GM19395 (cell line): ENCODE measurements around the gene CHRNA5.
A peak's percentile ranks its signal among the peaks of the same experiment; 100 is the strongest.
"Not testable (repeated sequence)": the region's sequence is repeated elsewhere in the genome, so short reads cannot be mapped to it uniquely, and the experiment has no call there.

Source experiments
- ATAC-seq: cut with Tn5 transposase; IDR thresholded peaks from one replicate; pipeline ENCODE4 v1.9.1; 2021; ENCODE audit warnings: mild to moderate bottlenecking, moderate library complexity; ENCODE audit not compliant: unreplicated experiment

The CHRNA5 gene

GRCh38 chr15:78565097-78565950 lies at the start of gene CHRNA5:
Gene CHRNA5 (plus strand): TSS chr15:78565520. CDS start chr15:78565720, 200 bp downstream.
- ATAC-seq = peak; percentile 85

DNA sequence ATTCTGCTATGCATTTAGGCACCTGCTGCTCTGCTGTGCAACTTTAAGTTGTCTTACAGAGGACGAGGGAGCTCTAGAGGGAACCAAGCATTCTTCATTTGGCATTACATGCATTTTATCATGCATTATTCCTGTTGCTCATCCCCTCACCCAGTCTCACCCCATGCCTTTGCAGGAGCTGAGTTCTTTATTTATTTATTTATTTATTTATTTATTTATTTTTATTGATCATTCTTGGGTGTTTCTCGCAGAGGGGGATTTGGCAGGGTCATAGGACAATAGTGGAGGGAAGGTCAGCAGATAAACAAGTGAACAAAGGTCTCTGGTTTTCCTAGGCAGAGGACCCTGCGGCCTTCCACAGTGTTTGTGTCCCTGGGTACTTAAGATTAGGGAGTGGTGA lies 45.3 kb upstream of the CHRNA5 start:
- ATAC-seq = not testable (repeated sequence)

- ATAC-seq = no peak
These were observed 41.1 kb upstream of the CHRNA5 start for GRCh38 chr15:78524230-78524629.

DNA sequence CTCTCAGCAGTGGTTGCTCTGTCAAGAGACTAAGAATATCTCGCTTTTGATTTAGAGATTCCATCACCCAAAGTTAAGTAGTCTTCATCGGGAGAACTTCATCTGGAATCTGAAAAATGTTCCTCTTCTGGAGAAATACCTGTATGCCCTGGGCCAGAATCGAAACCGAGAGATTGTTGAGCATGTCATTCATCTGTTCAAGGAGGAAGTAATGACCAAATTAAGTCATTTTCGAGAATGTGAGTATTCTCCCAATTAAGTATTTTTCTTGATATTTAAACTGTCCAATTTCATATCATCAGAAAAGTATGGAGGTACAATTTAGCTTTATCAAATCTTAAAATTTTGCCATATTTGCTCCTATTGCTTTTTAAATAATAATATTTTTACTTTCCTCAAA lies 38.0 kb upstream of the CHRNA5 start:
- ATAC-seq = no peak

DNA sequence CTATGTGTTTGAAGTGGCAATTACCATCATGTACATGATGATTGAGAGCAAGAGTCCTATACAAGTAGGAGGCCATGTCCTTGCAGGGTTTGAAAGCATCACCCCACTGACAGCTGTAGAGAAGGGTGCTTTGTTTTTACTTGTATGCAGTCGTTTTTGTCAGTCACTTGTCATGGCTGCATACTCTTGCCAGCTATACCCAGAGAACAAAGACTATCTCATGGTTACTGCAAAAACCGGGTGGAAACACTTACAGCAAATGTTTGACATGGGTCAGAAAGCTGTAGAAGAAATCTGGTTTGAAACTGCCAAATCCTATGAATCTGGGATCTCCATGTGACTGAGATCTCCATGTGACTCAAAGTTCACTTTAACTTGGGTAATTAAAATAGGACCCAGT lies 32.0 kb upstream of the CHRNA5 start:
- ATAC-seq = no peak

DNA sequence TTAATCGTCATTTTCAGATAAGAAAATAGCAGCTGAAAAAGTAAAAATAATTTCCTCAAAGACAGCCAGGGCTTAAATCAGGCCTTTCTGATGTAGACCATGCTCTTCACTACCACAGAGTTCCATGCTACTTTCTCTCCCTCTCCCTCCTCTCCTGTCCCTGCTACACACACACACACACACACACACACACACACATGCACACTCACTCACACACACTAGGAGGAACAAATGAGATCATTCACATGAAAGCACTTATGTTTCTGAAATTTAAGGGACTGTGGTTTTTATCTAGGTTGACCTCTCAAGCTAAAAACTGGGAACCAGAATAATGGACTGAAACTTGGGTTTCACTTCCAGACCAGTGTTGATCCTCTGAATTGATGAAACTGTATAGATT lies 29.2 kb upstream of the CHRNA5 start:
- no peak for ATAC-seq

GRCh38 chr15:78537266-78537905 lies 27.9 kb upstream of the CHRNA5 start:
- ATAC-seq = no peak

DNA sequence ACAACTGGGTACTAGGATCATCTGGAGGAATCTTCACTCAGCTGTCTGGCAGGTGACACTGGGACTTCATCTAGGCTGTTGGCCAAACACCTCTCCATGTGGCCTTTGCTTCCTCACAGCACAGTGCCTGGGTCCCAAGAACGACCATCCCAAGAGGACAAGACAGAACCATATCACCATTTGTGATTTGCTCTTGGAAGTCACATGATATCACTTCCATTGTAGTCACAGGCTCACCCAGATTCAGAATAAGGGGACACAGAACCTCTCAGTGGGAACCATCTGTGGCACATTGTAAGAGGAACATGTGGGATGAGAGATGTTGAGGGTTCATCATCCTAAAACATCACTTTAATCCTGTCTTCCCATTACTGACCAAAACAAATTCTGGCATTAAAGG lies 27.0 kb upstream of the CHRNA5 start:
- ATAC-seq = no peak

- ATAC-seq = not testable (repeated sequence)
These were observed 25.7 kb upstream of the CHRNA5 start for GRCh38 chr15:78539464-78540140.

- peak; percentile 76 for ATAC-seq
These were observed 25.0 kb upstream of the CHRNA5 start, which contains the start of gene PSMA4 for GRCh38 chr15:78540141-78540870. Gene PSMA4 (plus strand): TSS chr15:78540444. CDS start chr15:78541928, 1,484 bp downstream.

DNA sequence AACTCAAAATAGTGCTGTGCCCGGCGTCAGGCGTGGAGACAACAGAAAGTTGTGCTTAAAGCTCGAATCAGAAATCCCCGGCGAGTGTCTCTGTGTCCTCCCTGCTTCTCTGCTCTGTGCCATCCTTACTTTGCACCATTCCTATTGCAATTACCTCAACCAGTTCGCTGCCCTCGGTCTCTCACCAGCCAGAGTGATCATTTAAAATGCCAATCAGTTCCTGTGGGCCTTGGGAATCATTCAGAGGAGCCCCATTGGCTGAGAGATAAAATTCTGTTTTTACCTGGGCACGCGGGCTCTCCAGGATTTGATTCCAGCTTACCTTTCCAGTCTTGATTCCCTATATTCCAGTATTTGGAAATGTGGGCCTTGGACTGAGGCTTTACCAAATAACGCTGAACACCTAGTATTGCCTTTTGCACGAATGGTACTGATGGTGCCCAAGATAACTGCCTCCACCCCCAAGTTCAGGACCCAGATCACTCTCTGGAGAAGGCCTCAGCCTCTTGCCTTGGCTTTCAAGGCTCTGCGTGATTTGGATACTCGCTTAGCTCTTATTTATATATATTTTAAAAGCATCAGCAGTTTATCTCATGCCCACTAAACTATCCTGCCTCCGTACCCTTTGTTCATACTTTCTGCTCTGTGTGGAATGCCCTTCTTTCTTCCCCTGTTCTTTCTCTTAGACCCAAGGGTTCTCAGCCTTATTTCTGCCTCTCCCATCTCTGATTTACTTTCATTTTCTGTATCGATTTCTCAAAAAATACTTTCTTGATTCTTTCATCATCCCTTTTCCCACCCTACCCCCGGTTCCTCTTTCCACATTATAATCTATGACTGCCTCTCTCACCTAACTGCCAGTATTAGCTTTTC lies 24.2 kb upstream of the CHRNA5 start:
- ATAC-seq = no peak

GRCh38 chr15:78541744-78542034 lies 23.6 kb upstream of the CHRNA5 start:
- no peak for ATAC-seq

DNA sequence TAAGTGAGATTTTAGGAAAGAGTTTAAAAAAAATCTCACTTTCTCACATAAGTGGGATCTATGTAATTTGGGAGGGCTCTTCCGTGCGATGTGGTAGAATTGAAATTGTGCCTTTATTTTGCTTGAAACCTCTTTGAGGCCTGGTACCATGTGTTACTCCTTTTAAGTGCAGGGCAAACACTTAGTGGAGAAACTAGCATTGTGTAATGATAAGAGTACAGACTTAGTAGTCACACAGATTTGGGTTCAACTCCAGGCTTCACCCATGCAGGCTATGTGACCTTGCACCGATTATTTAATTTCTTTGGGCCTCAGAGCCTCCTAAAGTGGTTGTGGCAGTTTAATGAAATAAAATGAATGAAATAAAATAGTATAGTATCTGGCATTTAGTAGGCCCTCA lies 22.7 kb upstream of the CHRNA5 start:
- no peak for ATAC-seq

- no peak for ATAC-seq
These were observed 15.1 kb upstream of the CHRNA5 start for GRCh38 chr15:78550194-78550593.

- no peak for ATAC-seq
These were observed 14.5 kb upstream of the CHRNA5 start for GRCh38 chr15:78550815-78551214.

DNA sequence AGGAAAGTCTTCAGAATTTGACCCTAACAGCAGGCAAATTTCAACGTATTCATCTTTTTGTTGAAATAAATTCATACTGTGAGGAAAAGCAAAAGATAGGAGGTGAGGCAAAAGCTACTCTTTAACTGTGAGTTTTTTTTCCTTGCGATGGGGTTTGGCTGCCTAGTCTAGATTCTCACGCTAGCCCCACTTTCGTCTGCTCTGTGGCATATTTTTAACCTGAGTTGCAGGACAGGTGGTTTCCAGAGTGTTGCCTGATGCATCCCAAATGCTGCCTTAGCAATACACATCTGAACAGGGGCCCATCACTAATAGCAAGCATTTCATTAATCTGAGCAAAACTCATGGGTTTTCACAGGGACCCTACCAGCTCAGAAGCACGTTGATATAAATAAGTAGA lies 13.4 kb upstream of the CHRNA5 start:
- no peak for ATAC-seq

DNA sequence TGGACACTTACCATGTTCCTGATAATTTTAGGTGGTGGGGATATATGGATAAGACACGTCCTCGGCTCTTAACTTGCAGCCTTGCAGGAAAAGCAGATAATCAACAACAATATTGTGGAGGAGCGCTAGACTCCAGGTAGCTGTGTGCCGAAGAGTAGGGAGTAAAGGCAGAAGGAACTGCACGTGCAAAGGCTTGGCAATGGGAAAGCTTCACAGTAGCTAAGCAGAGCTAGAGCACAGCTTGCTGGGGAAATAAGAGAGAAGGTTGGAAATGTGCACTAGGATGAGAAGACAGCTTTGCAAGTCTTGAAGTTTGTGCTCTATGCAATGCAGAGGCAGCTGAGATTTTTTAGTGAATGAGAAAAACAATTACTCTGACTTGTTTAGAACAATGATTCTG lies 12.7 kb upstream of the CHRNA5 start:
- no peak for ATAC-seq

DNA sequence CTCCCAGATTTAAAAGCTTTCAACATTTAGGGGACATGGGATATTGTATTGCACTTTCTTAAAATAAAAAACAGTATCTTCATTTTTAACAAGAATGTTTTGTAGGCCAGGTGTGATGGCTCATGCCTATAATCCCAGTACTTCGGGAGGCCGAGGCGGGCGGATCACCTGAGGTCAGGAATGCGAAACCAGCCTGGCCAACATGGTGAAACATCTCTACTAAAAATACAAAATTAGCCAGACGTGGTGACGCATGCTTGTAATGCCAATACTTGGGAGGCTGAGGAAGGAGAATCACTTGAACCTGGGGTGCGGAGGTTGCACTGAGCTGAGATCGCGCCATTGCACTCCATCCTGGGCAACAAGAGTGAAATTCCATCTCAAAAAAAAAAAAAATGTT lies 5.1 kb upstream of the CHRNA5 start:
- not testable (repeated sequence) for ATAC-seq

- ATAC-seq = no peak
These were observed 3.8 kb upstream of the CHRNA5 start for GRCh38 chr15:78561490-78561889.

- no peak for ATAC-seq
These were observed 2.2 kb upstream of the CHRNA5 start for GRCh38 chr15:78563092-78563491.
